SH-SY5Y (cell line): ENCODE data around the gene HLCS.

Experiments used
- GATA2 ChIP-seq: IDR thresholded peaks from 2 replicates; pipeline ENCODE4 v1.6.1; 2011; ENCODE audit warnings: mild to moderate bottlenecking, low read depth, low read length
- GATA3 ChIP-seq: IDR thresholded peaks from 2 replicates; pipeline ENCODE4 v1.6.1; 2011; ENCODE audit warnings: low read depth, mild to moderate bottlenecking, low read length, moderate library complexity

HLCS gene

GRCh38 chr21:36773995-36774394, 192.5 kb downstream of the HLCS start:
- no peak for TF ChIP-seq GATA2

DNA sequence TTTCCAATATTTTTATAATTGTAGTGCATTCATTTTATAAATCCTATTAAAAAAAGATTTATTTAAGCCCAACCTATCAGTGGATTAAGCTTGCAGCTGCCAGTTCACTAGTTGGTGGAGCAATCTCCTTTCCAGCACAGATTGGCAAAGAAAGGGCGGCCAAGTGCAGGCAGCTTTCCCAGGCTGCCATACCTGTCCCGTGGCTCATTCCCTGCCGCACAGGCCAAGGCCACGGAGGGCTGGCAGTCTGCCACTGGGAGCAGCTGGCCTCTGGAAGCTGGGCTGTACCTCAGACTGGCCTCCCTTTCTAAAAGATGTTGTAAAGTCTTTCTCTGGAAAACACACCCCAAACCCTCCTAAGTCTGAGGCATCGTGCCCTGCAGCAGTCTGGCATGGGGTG, 193.4 kb downstream of the HLCS start:
- TF ChIP-seq GATA2: no peak

GRCh38 chr21:36769051-36769839, 197.2 kb downstream of the HLCS start:
- no peak for TF ChIP-seq GATA3
- no peak for TF ChIP-seq GATA2

DNA sequence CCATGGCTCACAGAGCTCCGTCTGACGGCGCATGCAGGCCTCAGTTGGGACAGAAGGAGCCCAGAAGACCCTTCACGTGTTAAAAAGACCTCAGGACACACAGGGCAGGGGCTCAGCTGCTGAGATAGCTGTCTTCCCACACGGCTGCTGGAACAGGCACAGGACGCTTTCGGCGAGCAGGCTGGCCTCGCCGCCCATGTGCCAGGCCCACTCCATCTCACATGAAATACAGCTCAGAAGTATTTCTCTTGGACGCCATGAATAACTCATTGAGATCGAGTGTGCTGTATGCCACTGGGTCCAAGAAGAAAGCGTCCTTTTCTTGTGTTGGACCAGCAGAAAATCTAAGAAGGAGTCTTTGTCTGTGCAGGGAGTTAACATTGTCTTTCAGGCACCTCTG, 198.0 kb downstream of the HLCS start:
- TF ChIP-seq GATA2 (no peak), GATA3 (no peak)

DNA sequence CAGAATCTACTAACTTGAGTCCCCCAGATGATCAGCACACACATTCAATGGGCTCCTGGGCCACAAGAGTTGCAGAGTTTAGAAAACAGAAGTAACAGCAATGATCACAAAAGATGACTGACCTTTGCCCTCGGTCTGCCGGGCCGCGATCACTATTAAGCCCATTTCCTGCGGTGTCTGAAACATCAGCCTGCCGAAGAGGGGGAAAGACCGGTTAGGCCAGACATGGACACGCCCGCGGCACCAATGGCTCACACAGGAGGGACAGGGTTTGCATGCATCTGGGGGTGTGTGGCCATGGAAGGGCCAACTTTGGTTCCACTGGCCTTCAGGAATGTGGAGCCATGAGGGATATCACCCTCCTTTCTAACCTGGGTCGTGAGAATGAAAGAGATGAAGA, 199.4 kb downstream of the HLCS start:
- TF ChIP-seq GATA2 (no peak), GATA3 (no peak)

DNA sequence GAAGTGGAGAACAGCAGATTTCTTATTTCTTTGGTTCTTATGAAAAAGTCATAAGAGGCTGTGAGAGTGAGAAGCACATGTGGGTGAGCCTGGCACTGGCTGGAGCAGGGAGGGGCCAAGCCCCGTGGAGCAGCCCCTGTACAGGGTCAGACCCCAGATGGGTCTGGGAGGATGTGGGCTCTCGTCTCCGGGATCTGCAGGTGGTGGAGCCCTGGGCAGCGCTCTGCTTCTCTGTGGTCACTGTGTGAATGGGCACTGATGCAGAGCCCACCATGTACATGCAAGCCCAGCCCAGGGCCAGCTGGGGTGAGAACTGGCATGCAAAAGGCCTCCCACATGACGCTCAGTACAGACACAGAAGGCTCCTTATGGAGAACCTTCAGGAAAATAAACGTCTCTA, 200.0 kb downstream of the HLCS start:
- TF ChIP-seq GATA2 (no peak), GATA3 (no peak)

GRCh38 chr21:36765229-36765628, 201.2 kb downstream of the HLCS start:
- no peak for TF ChIP-seq GATA3
- no peak for TF ChIP-seq GATA2

- TF ChIP-seq GATA3 (no peak), GATA2 (no peak)
Observed at GRCh38 chr21:36763305-36763704, 203.2 kb downstream of the HLCS start.

- TF ChIP-seq GATA2 (no peak), GATA3 (no peak)
Observed at GRCh38 chr21:36762642-36763041, 203.8 kb downstream of the HLCS start.

DNA sequence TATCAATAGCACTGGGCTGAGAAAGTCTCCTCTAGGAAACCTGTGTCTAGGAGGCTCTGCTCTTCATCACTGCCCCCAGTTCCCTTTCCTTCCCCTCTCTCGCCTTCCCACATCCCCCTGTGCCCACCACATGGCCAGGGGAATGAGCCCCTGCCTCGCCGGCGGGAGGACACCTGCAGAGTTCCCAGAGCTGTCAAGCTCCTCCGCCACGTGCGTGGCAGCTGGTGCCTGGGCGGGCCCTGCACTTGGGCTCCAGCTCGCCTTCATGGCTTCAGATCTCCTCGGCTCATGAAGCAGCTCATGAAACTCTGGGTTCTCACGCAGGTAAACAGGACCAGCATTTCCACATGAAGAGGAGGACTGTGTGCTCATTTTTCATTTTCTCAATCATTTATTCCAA, 204.8 kb downstream of the HLCS start:
- no peak for TF ChIP-seq GATA2
- TF ChIP-seq GATA3: no peak

DNA sequence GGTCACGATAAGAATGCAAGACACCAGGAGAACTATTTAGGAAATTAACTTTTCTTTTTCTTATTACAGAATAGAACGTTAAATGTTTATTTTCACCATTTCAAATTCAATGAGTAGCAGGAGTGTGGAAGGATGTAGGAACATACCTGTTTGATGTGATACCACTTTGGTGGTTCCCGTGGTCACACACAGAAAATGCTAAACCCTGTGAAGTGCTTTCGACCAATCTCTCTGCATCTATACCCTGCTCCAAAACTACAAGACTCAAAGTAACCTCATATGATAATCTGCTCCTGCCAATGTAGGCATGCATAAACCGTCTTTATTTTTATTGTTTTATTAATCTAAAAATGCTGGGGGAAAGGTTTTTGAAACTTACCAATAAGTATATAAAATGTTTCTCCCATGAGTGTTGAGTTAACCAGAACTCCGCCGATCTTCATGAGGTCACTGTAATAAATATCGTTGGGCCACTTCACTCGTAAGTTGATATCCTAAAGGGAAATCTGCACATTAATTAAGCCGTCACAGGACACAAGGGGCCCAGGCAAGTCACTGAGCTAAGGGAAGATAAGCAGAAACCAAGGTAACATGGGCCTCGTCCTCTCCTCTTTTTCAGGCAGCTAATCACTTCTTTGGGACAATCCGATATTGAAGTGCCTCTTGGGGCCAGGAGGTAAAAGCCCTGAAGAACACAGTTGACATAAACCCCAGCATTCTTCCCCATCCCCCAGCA, 207.0 kb downstream of the HLCS start:
- no peak for TF ChIP-seq GATA2
- no peak for TF ChIP-seq GATA3

DNA sequence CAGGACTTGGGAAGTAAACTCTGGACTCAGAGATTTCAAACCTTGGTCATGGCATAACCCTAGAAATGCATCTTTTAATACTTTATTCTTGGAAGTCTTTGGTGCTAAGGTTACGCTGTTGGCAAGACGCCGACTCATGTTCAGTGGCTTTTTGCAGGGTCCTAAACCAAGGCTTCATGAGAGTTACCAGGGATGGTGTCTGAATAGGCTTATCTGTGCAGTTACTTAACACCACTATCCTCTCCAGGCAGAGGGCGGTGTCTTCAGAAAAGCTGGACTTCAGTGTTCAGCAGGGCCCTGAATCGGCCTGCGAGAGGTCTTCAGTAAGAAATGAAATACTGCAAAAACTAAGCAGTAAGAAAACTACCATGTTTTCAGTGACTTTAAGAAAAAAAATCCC, 209.3 kb downstream of the HLCS start:
- TF ChIP-seq GATA3: no peak
- no peak for TF ChIP-seq GATA2

DNA sequence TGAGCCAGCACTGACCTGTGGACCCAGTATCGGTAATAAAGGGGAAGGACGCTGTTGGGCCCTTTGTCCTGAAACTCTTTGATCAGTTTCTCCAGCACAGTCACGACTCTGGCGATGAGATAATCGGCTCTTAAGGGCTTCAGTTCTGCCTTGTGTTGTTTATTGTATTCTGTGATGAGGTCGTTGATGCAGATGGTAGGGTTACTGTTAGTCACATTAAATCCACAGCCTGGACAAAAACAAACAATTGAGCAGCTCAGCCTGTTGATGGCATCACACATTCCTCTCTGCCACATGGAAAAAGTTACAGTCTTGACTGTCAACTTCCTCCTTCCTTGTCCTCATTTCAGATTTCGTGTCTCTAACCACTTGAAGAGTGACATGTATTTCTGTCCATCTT, 209.9 kb downstream of the HLCS start:
- no peak for TF ChIP-seq GATA3
- TF ChIP-seq GATA2: no peak

DNA sequence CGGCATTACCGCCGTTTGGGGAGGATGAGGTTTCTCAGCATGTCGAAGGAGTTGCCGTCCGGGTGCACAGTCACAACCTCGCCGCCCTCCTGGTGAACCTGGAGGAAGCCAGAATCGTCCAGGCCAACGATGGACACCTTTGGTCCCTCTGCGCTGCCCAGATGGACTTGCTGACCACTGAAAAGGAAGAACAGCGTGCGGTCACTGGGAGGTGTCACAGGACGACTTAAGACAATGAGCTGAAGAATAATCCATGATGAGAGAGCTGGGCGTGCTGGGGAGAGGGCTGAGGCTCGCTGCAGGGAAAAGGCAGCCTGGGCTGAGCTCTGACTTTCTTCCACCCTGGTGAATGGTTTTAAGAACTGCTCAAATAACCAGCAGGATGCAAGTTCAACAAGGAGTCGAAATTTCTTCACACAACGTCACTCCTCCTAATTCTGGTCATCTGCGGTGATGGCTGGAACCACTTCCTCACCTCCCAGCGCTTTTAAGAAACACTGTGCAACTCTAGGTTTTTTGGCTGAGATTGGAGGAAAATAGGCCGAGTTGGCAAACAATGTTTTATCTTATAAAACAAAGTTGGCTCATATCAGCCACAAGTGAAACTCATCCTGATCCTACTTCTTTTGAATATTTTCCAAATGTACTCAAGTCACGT, 212.1 kb downstream of the HLCS start:
- no peak for TF ChIP-seq GATA3
- TF ChIP-seq GATA2: no peak

GRCh38 chr21:36753556-36753955, 212.9 kb downstream of the HLCS start:
- TF ChIP-seq GATA3: no peak
- TF ChIP-seq GATA2: no peak
